ENCODE measurements around the gene FBXO31. TPM values are rescaled to one million over a fixed set of nuclear protein-coding genes. Genes with fewer than 3 reads are reported as not detected.
A peak's percentile ranks its signal among the peaks of the same experiment; 100 is the strongest.

The FBXO31 gene
- total and polyA plus RNA-seq, 2 donors from 2014 or later: 12.5 to 34.9 TPM

DNA sequence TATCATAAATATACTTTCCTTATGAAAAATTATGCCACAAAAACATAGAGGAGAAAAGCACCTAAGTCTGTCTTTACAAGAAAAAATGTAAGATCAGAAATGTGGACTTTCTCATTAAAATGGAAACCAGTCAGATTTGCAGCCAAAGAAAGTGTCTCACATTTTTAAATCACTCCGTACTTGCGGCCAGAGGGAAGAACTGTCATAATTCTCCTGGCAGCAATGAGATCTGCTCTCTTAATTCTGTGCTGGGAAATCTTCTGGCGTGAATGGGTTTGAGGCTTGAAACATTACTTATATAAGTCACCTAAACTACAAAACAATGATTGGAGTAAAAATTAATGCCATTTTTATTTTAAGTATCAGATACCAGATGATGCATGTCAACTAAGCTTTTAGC, 77.1 kb downstream of the FBXO31 start:
- H3K27ac ChIP-seq (ENCODE audit: low read depth in 2 of 2, low read length in 2 of 2): no peak overlapping the region
- H3K36me3 ChIP-seq (ENCODE audit: control insufficient read depth in 2 of 3, insufficient read depth in 3 of 3, low read length in 3 of 3): no peaks in the 10 kb centered on the region
- intact Hi-C loops (cut with DNase I): no loop called here
- H3K9ac ChIP-seq (ENCODE audit: low read length in 3 of 3): no peak overlapping the region
- no peak for TF ChIP-seq CTCF (IDR thresholded peaks at IDR 0.05; ENCODE audit: borderline replicate concordance, extremely low read depth, insufficient read depth)
- H3K4me1 ChIP-seq (ENCODE audit: control insufficient read depth in 2 of 3, insufficient read depth in 2 of 3, low read depth in 1 of 3, low read length in 3 of 3): no peaks in the 10 kb centered on the region
- DNase-seq: no peak
- H3K9me3 ChIP-seq (ENCODE audit: control insufficient read depth in 2 of 3, insufficient read depth in 1 of 3, low read length in 3 of 3): peaks cover 0 to 5% (median 0%) of the 10 kb centered on the region in 3 donors
- no peak overlapping the region for H3K4me3 ChIP-seq (ENCODE audit: low read length in 3 of 3)
- no peaks in the 10 kb centered on the region for H3K27me3 ChIP-seq (ENCODE audit: control insufficient read depth, insufficient read depth, low read length)
- no peak for FAIRE-seq

DNA sequence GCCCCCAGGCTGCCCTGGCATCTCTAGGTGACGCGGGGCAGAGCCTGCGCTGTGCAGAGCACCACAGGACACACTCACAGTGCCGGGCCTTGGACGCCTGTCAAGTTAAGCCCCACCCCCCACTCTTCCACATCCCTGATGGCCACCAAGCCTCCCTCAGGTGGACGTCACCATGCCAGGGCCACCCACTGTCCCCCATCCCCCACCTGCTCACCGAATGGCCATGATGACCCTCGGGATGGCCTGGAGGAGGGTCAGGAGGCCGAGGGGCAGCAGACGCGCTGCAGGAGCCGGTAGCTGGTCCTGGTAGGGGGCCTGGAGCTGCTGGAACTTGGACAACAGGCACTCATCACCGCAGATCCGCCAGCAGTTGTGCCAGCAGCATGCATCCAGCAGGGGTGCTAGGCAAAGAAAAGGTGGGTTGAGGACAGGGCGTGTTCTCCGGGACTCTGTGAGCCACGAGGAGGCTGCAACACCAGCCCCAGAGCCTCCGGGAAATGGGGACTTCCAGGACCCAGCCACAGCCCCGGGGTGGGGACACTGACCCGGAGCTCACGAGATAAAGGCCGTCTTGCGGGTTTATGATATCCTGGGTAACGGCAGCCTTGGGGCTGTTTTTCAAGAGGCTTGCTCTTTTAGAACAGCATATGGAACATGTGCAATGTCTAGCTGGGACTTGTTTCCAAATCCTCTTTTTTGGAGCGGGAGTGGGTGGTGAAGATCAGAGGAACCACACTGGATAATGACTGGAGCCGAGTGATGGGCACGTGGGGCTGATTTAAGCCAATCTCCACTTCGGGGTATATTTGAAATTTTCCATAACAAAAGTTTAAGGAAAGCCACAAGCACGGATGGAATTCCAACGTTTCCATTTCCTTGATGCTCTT, 77.8 kb downstream of the FBXO31 start:
- Histone ChIP-seq H3K36me3 (ENCODE audit: control insufficient read depth in 2 of 3, insufficient read depth in 3 of 3, low read length in 3 of 3) (no peaks in the 10 kb centered on the region), H3K4me3 (ENCODE audit: low read length in 3 of 3) (no peak overlapping the region), H3K9me3 (ENCODE audit: control insufficient read depth in 2 of 3, insufficient read depth in 1 of 3, low read length in 3 of 3) (peaks cover 0 to 5% (median 0%) of the 10 kb centered on the region in 3 donors), H3K27me3 (ENCODE audit: control insufficient read depth, insufficient read depth, low read length) (no peaks in the 10 kb centered on the region), H3K4me1 (ENCODE audit: control insufficient read depth in 2 of 3, insufficient read depth in 2 of 3, low read depth in 1 of 3, low read length in 3 of 3) (no peaks in the 10 kb centered on the region), H3K9ac (ENCODE audit: low read length in 3 of 3) (no peak overlapping the region), H3K27ac (ENCODE audit: low read depth in 2 of 2, low read length in 2 of 2) (no peak overlapping the region)
- no peak for TF ChIP-seq CTCF (IDR thresholded peaks at IDR 0.05; ENCODE audit: borderline replicate concordance, extremely low read depth, insufficient read depth)
- no peak for FAIRE-seq
- DNase-seq: peak in 2 of 5 donors; percentile 15 to 62
- intact Hi-C loops (cut with DNase I): no loop called here

DNA sequence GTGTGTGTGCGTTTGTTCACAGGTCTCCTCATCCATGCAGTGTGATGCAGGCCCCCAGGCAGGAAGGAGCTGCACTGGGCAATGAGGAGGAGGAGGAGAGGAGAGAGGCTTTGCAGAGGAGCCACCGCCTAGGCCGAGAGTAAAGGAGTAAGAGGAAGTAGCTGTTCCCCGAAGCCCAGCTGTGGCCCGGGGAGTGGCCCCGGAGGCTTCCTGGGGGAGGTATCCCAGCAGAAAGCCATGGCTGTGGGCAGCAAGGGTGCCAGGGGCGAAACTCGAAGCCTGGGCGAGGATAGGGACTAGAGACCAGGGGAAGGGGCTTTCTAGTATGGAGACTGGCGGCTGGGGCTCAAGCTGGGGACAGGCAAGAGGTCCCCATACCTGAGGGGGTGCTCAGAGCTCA, 78.6 kb downstream of the FBXO31 start:
- peaks cover 0 to 5% (median 0%) of the 10 kb centered on the region in 3 donors for H3K9me3 ChIP-seq (ENCODE audit: control insufficient read depth in 2 of 3, insufficient read depth in 1 of 3, low read length in 3 of 3)
- no peaks in the 10 kb centered on the region for H3K4me1 ChIP-seq (ENCODE audit: control insufficient read depth in 2 of 3, insufficient read depth in 2 of 3, low read depth in 1 of 3, low read length in 3 of 3)
- H3K4me3 ChIP-seq (ENCODE audit: low read length in 3 of 3): no peak overlapping the region
- no peaks in the 10 kb centered on the region for H3K27me3 ChIP-seq (ENCODE audit: control insufficient read depth, insufficient read depth, low read length)
- intact Hi-C loops (cut with DNase I): no loop called here
- FAIRE-seq (no peak), DNase-seq (peak in 1 of 5 donors; percentile 46)
- H3K36me3 ChIP-seq (ENCODE audit: control insufficient read depth in 2 of 3, insufficient read depth in 3 of 3, low read length in 3 of 3): no peaks in the 10 kb centered on the region
- no peak overlapping the region for H3K9ac ChIP-seq (ENCODE audit: low read length in 3 of 3)
- no peak for TF ChIP-seq CTCF (IDR thresholded peaks at IDR 0.05; ENCODE audit: borderline replicate concordance, extremely low read depth, insufficient read depth)
- no peak overlapping the region for H3K27ac ChIP-seq (ENCODE audit: low read depth in 2 of 2, low read length in 2 of 2)

Measured in kidney (tissue), 14 donors.